Kidney (tissue), 14 donors: ENCODE results near the gene SLC25A11. TPM values are rescaled to one million over a fixed set of nuclear protein-coding genes. Genes with fewer than 3 reads are reported as not detected.

Experiments
- DNase-seq, 5 donors: peaks; one replicate each; pipeline ENCODE4 v3.0.0-alpha.2; 2013 to 2020
- FAIRE-seq: peaks from 2 replicates; lab custom pipeline; 2012; peaks lifted over from hg19 to GRCh38; lab: Jason Lieb, UNC
- H3K27ac ChIP-seq, 2 donors: one replicate each; pipeline ENCODE4 v1.7.0; 2013; ENCODE audit warnings: low read depth in 2 of 2, low read length in 2 of 2, inconsistent platforms in 1 of 2
- H3K27me3 ChIP-seq: one replicate; pipeline ENCODE4 v1.7.1; 2013; ENCODE audit warnings: low read length, inconsistent platforms; ENCODE audit not compliant: control insufficient read depth, insufficient read depth
- H3K36me3 ChIP-seq, 3 donors: one replicate each; pipeline versions ENCODE4 v1.7.0 to v1.7.1; 2013; ENCODE audit warnings: low read length in 3 of 3, control low read depth in 1 of 3, inconsistent platforms in 1 of 3; ENCODE audit not compliant: insufficient read depth in 3 of 3, control insufficient read depth in 2 of 3
- H3K4me1 ChIP-seq, 3 donors: one replicate each; pipeline versions ENCODE4 v1.7.0 to v1.7.1; 2013; ENCODE audit warnings: low read length in 3 of 3, inconsistent platforms in 1 of 3, low read depth in 1 of 3; ENCODE audit not compliant: control insufficient read depth in 2 of 3, insufficient read depth in 2 of 3
- H3K4me3 ChIP-seq, 3 donors: one replicate each; pipeline versions ENCODE4 v1.7.0 to v1.8.1; 2013; ENCODE audit warnings: low read length in 3 of 3, control low read depth in 1 of 3, inconsistent platforms in 1 of 3
- H3K9ac ChIP-seq, 3 donors: one replicate each; pipeline versions ENCODE4 v1.7.0 to v1.7.1; 2013; ENCODE audit warnings: low read length in 3 of 3, control low read depth in 1 of 3, inconsistent platforms in 1 of 3
- H3K9me3 ChIP-seq, 3 donors: one replicate each; pipeline versions ENCODE4 v1.7.0 to v1.7.1; 2013; ENCODE audit warnings: low read length in 3 of 3, control low read depth in 1 of 3, inconsistent platforms in 1 of 3; ENCODE audit not compliant: control insufficient read depth in 2 of 3, insufficient read depth in 1 of 3
- CTCF ChIP-seq: IDR thresholded peaks from 3 replicates; pipeline ENCODE4 v1.5.1; 2012; ENCODE audit warnings: mild to moderate bottlenecking, moderate library complexity, borderline replicate concordance; ENCODE audit not compliant: insufficient read depth; ENCODE audit errors: extremely low read depth
- intact Hi-C: fragments of 100-400 bp; cut with DNase I; formaldehyde crosslinking; loops from one replicate; pipeline ENCODE4 v1.11.1; 2022
- polyA plus RNA-seq: library from polyadenylated mRNA; stranded (reverse); fragments of 350-450 nt; fragmentation: Illumina TruSeq; extraction: RNeasy Lipid Tissue Mini Kit (QIAGEN cat#74804); gene quantifications from one replicate; pipeline ENCODE4 v1.2.3, GENCODE V29; 2014; ENCODE audit warnings: low read depth, low replicate concordance; ENCODE audit not compliant: insufficient read depth
- total RNA-seq: library from RNA; stranded (reverse); fragmentation: NEBNext Ultra II Directional; extraction: Animal tissue kit (Norgen Biotek cat#: 25700); gene quantifications from one replicate; pipeline ENCODE4 v1.2.1, GENCODE V29; 2021
- donor health status: control.
- donor health status: control.
- donor health status: control.
- donor health status: control.
- donor health status: control.
- donor health status: DM: yes; HTN: yes; CAD: no.
- donor health status: Normal renal cell carcinoma (clear cell type).

Gene SLC25A11
- total and polyA plus RNA-seq, 2 donors from 2014 or later: 60.0 to 173 TPM

- Histone ChIP-seq H3K27ac (no peak overlapping the region), H3K9ac (peak overlapping the region in 1 of 3 donors; percentile 19), H3K4me3 (no peak overlapping the region), H3K9me3 (no peaks in the 10 kb centered on the region), H3K4me1 (peaks cover 0 to 20% (median 12%) of the 10 kb centered on the region in 3 donors), H3K27me3 (no peaks in the 10 kb centered on the region), H3K36me3 (peaks cover 0 to 14% (median 3%) of the 10 kb centered on the region in 3 donors)
- intact Hi-C loops: no loop called here
- DNase-seq (peak in 2 of 5 donors; percentile 34 to 79), FAIRE-seq (no peak)
- no peak for TF ChIP-seq CTCF
Observed at GRCh38 chr17:4934173-4934979, 5.5 kb downstream of the SLC25A11 start.

GRCh38 chr17:4933646-4934045 is 6.2 kb downstream of the SLC25A11 start:
- TF ChIP-seq CTCF: no peak
- Histone ChIP-seq H3K27ac (no peak overlapping the region), H3K4me3 (no peak overlapping the region), H3K36me3 (peaks cover 0 to 14% (median 3%) of the 10 kb centered on the region in 3 donors), H3K9ac (peak overlapping the region in 1 of 3 donors; percentile 19), H3K4me1 (peaks cover 0 to 13% (median 5%) of the 10 kb centered on the region in 3 donors), H3K27me3 (no peaks in the 10 kb centered on the region), H3K9me3 (no peaks in the 10 kb centered on the region)
- DNase-seq (peak in 1 of 5 donors; percentile 62), FAIRE-seq (no peak)
- intact Hi-C loops: no loop called here

GRCh38 chr17:4932756-4933155 is 7.1 kb downstream of the SLC25A11 start:
- FAIRE-seq (no peak), DNase-seq (peak in 1 of 5 donors; percentile 48)
- Histone ChIP-seq H3K27me3 (no peaks in the 10 kb centered on the region), H3K4me3 (no peak overlapping the region), H3K36me3 (peaks cover 0 to 9% (median under 1%) of the 10 kb centered on the region in 3 donors), H3K27ac (no peak overlapping the region), H3K9ac (no peak overlapping the region), H3K9me3 (no peaks in the 10 kb centered on the region), H3K4me1 (peaks cover 0 to 6% (median 0%) of the 10 kb centered on the region in 3 donors)
- TF ChIP-seq CTCF: no peak
- intact Hi-C loops: no loop called here
